HepG2 (cell line): ENCODE data around the gene GPR15.

Experiments
- HNRNPH1 ChIP-seq: fragments of 200-400 bp; formaldehyde crosslinking; optimal IDR thresholded peaks from 2 replicates; pipeline ENCODE3; 2017; ENCODE audit warnings: mild to moderate bottlenecking, low read depth, low read length
- KLF9 ChIP-seq: IDR thresholded peaks from 2 replicates; pipeline ENCODE4 v1.6.1; 2016; ENCODE audit warnings: low read depth
- POLR2AphosphoS5 ChIP-seq: IDR thresholded peaks from 2 replicates; pipeline ENCODE4 v1.6.1; 2012; ENCODE audit warnings: low read depth, low read length
- ZBTB10 ChIP-seq: sonication (generic); formaldehyde crosslinking; IDR thresholded peaks from 2 replicates; pipeline ENCODE4 v1.4.0; 2020; ENCODE audit warnings: missing genetic modification reagents, borderline replicate concordance
- ZBTB40 ChIP-seq, 2 experiments: fragments of 450-650 bp in 1 of 2; sonication (generic) in 1 of 2; formaldehyde crosslinking in 1 of 2; IDR thresholded peaks; 2 replicates each; pipeline versions ENCODE4 v1.6.1 to v1.8.0; 2016 to 2022; ENCODE audit warnings: antibody characterized with exemption in 1 of 2, mild to moderate bottlenecking in 1 of 2, missing genetic modification reagents in 1 of 2
- ZNF121 ChIP-seq: sonication (generic); formaldehyde crosslinking; IDR thresholded peaks from 2 replicates; pipeline ENCODE4 v1.5.0; 2020; ENCODE audit warnings: mild to moderate bottlenecking, missing genetic modification reagents
- TF ChIP-seq, protein P1 (sequence below): sonication (generic); formaldehyde crosslinking; IDR thresholded peaks from 2 replicates; pipeline ENCODE4 v1.4.0; 2020; ENCODE audit warnings: missing genetic modification reagents

DNA sequence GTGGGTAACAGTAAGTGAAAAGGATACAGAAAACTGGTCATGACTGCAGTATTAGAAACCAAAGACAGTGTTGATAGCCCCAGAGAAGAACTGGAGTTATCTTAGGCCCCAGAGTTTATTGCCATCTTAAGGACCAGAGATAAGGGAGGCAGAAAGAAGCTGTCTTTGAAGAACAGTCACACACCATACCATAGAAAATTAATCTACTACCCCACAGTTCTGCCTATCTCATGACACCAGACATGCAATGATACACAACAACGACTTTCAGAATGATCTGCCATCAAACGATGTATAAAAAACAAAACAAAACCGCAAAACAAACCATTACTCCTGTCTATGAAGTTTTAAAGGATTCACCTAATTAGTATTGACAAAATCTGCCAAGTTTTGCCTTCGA, 52.0 kb downstream of the GPR15 start:
- no peak for TF ChIP-seq ZBTB40 (IDR thresholded peaks at IDR 0.05)
- no peak for TF ChIP-seq ZBTB40 (CRISPR knock-in tag; IDR thresholded peaks at IDR 0.05)
- no peak for TF ChIP-seq ZBTB10 (CRISPR knock-in tag)
- no peak for TF ChIP-seq ZNF121 (CRISPR knock-in tag)
- no peak for TF ChIP-seq KLF9 (CRISPR knock-in tag)
- TF ChIP-seq, protein P1, sequence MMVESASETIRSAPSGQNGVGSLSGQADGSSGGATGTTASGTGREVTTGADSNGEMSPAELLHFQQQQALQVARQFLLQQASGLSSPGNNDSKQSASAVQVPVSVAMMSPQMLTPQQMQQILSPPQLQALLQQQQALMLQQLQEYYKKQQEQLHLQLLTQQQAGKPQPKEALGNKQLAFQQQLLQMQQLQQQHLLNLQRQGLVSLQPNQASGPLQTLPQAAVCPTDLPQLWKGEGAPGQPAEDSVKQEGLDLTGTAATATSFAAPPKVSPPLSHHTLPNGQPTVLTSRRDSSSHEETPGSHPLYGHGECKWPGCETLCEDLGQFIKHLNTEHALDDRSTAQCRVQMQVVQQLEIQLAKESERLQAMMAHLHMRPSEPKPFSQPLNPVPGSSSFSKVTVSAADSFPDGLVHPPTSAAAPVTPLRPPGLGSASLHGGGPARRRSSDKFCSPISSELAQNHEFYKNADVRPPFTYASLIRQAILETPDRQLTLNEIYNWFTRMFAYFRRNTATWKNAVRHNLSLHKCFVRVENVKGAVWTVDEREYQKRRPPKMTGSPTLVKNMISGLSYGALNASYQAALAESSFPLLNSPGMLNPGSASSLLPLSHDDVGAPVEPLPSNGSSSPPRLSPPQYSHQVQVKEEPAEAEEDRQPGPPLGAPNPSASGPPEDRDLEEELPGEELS (CRISPR knock-in tag): no peak
- TF ChIP-seq POLR2AphosphoS5: no peak
- TF ChIP-seq HNRNPH1: no peak
